ENCODE measurements around the gene CXCR6. TPM values are rescaled to one million over a fixed set of nuclear protein-coding genes. Genes with fewer than 3 reads are reported as not detected.

CXCR6 gene
- total and polyA plus RNA-seq, 2 of the 8 experiments (the other 6 are each of a cell fraction or from before 2014, with no cell fraction given) = not detected

DNA sequence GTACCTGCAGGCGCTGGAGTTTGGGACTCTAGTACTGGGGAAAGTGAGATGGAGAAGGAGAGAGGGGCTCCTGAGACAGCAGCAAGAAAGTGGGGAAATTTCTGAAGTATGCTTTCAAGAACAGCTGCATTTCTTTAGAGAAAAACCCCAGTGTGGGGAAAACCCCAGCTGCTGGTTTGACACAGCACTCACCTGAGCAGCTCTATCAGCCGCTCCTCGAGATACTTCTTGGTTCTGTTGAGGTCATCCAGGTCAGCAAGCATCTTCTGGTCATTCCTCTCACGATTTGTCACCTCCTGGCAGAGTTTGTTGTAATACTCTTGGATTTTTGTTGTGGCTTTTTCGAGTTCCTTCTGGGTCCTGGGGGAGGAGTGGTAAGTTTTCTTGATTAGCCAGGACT is 18.8 kb downstream of the CXCR6 start:
- no peak for TF ChIP-seq CHD1 (IDR thresholded peaks at IDR 0.05; ENCODE audit: low read depth, low read length)
- no peak for TF ChIP-seq BACH1 (IDR thresholded peaks at IDR 0.05; ENCODE audit: low read length)
- Histone ChIP-seq H3K27me3 (replicated peaks in 1 of 4; ENCODE audit: control insufficient read depth in 3 of 4, extremely low read depth in 1 of 4, insufficient read depth in 3 of 4, low read length in 3 of 4) (no peaks in the 10 kb centered on the region), H4K91ac (replicated peaks; ENCODE audit: insufficient read length, low read length) (no peak overlapping the region), H3K27ac (ENCODE audit: low read depth, low read length) (no peak overlapping the region), H3K18ac (ENCODE audit: extremely low read depth, low read length) (no peak overlapping the region), H3K79me2 (ENCODE audit: control insufficient read depth in 1 of 2, insufficient read depth in 2 of 2, low read length in 2 of 2) (no peaks in the 10 kb centered on the region), H3K56ac (replicated peaks; ENCODE audit: insufficient read length, low read depth, low read length) (no peak overlapping the region), H2BK120ac (replicated peaks; ENCODE audit: low read depth, low read length) (no peak overlapping the region), H3K23me2 (ENCODE audit: low read depth, low read length) (no peaks in the 10 kb centered on the region), H4K5ac (ENCODE audit: insufficient read length, low read depth, low read length) (no peak overlapping the region), H4K8ac (ENCODE audit: extremely low read depth, insufficient read depth, low read length) (no peak overlapping the region), H2BK15ac (ENCODE audit: low read length) (no peak overlapping the region), H3K36me3 (ENCODE audit: control insufficient read depth in 2 of 4, insufficient read depth in 4 of 4, low read length in 3 of 4) (peaks cover 20 to 77% (median 66%) of the 10 kb centered on the region in 4 experiments), H3K14ac (ENCODE audit: insufficient read length) (no peak overlapping the region), H3K23ac (ENCODE audit: insufficient read length) (no peak overlapping the region), H2BK5ac (ENCODE audit: low read depth, low read length) (no peak overlapping the region), H3K4ac (replicated peaks; ENCODE audit: insufficient read length, low read depth, low read length) (no peak overlapping the region), H3K79me1 (ENCODE audit: low read depth, low read length) (no peaks in the 10 kb centered on the region), H2AFZ (ENCODE audit: low read length) (no peak overlapping the region), H2AK5ac (ENCODE audit: low read depth, low read length) (no peak overlapping the region), H3K4me3 (ENCODE audit: extremely low read depth in 1 of 4, insufficient read depth in 2 of 4, low read depth in 3 of 4, low read length in 4 of 4) (no peak overlapping the region), H2BK20ac (ENCODE audit: low read length) (no peak overlapping the region), H4K20me1 (replicated peaks in 1 of 2; ENCODE audit: control insufficient read depth in 1 of 2, insufficient read depth in 2 of 2, low read length in 2 of 2) (peaks cover 4 to 10% of the 10 kb centered on the region in 2 experiments), H3K4me1 (replicated peaks in 1 of 4; ENCODE audit: control insufficient read depth in 3 of 4, insufficient read depth in 4 of 4, low read length in 3 of 4) (no peaks in the 10 kb centered on the region), H3K4me2 (ENCODE audit: insufficient read depth in 1 of 2, low read depth in 2 of 2, low read length in 2 of 2) (no peak overlapping the region), H3K9ac (replicated peaks in 1 of 4; ENCODE audit: extremely low read depth in 1 of 4, low read depth in 3 of 4, low read length in 3 of 4) (no peak overlapping the region), H2BK12ac (ENCODE audit: low read depth, low read length) (no peak overlapping the region), H3K9me3 (ENCODE audit: insufficient read depth in 2 of 2, low read depth in 1 of 2, low read length in 1 of 2) (no peaks in the 10 kb centered on the region)
- ChIA-PET CTCF (ENCODE audit: partially characterized antibody) (interaction anchor here (0.7 to 3.6 kb wide), 6 partner anchors 11 to 360 kb away, joined by 3 to 19 read pairs (median 4); partner anchors contain the start of gene CCR1), POLR2A (ENCODE audit: partially characterized antibody) (no interaction called here)
- no peak for FAIRE-seq
- 86% methylated on average over 5 of the region's 5 CpGs; no CpG with 5 or more reads in 1 of the 2 experiments for WGBS, 2 experiments (ENCODE audit: extremely low coverage in 1 of 2, insufficient coverage in 1 of 2, insufficient read length in 1 of 2, insufficient replicate concordance in 2 of 2, low coverage in 1 of 2, low lambda C conversion rate in 2 of 2, missing lambda C conversion rate in 1 of 2)
- DNase-seq (ENCODE audit: low read depth in 1 of 2, low spot score in 2 of 2) = no peak
